ENCODE measurements around the gene CACNG4.

GRCh38 chr17:67015001-67015400 is 50.5 kb downstream of the CACNG4 start:
- TF ChIP-seq CTCF (IDR thresholded peaks at IDR 0.05) (no peak), BCL3 (IDR thresholded peaks at IDR 0.05) (no peak), POLR2A (IDR thresholded peaks at IDR 0.05; ENCODE audit: low read length) (no peak), SMC3 (IDR thresholded peaks at IDR 0.05) (no peak), NR3C1 (IDR thresholded peaks at IDR 0.05) (no peak), MAFK (IDR thresholded peaks at IDR 0.05; ENCODE audit: partially characterized antibody) (no peak), RNF2 (IDR thresholded peaks at IDR 0.05; ENCODE audit: borderline replicate concordance, low read depth) (no peak), RFX5 (IDR thresholded peaks at IDR 0.05) (no peak), KDM1A (IDR thresholded peaks at IDR 0.05; ENCODE audit: low read depth) (no peak), EP300 (IDR thresholded peaks at IDR 0.05) (no peak), CBX2 (IDR thresholded peaks at IDR 0.05; ENCODE audit: borderline replicate concordance, low read depth) (no peak), CBX8 (IDR thresholded peaks at IDR 0.05) (no peak), SREBF2 (IDR thresholded peaks at IDR 0.05) (no peak)

Data from A549 (cell line).